Colonic mucosa (tissue), 4 donors: ENCODE measurements around the gene KRT222. TPM values are rescaled to one million over a fixed set of nuclear protein-coding genes. Genes with fewer than 3 reads are reported as not detected.

ENCODE experiments used
- DNase-seq: peaks from one replicate; pipeline ENCODE4 v3.0.0-alpha.2; 2020
- H3K27ac ChIP-seq: fragments of 200-600 bp; one replicate; pipeline ENCODE4 v1.8.0; 2021
- H3K27me3 ChIP-seq: fragments of 200-600 bp; one replicate; pipeline ENCODE4 v1.8.0; 2021
- H3K36me3 ChIP-seq: fragments of 200-600 bp; one replicate; pipeline ENCODE4 v1.8.0; 2021
- H3K4me1 ChIP-seq: fragments of 200-600 bp; one replicate; pipeline ENCODE4 v1.8.0; 2021; ENCODE audit warnings: mild to moderate bottlenecking
- H3K4me3 ChIP-seq: fragments of 200-600 bp; one replicate; pipeline ENCODE4 v1.8.0; 2021
- H3K9ac ChIP-seq, 2 donors: one replicate each; pipeline ENCODE4 v1.7.0; 2013; ENCODE audit warnings: control low read depth in 2 of 2, low read depth in 2 of 2, low read length in 2 of 2
- H3K9me3 ChIP-seq: fragments of 200-600 bp; one replicate; pipeline ENCODE4 v1.8.0; 2021
- intact Hi-C: fragments of 100-400 bp; cut with DNase I; formaldehyde crosslinking; loops from one replicate; pipeline ENCODE4 v1.14.1; 2022
- total RNA-seq, 2 donors: library from RNA; stranded (reverse); fragmentation: NEBNext Ultra II Directional in 1 of 2; extraction: Animal tissue kit (Norgen Biotek cat#: 25700) in 1 of 2; gene quantifications; one replicate each; pipeline ENCODE4 v1.2.1, GENCODE V29; 2021
- TF ChIP-seq, protein P1 (sequence below): fragments of 200-600 bp; IDR thresholded peaks from one replicate; pipeline ENCODE4 v1.8.0; 2022; ENCODE audit warnings: antibody characterized with exemption, mild to moderate bottlenecking
- donor health status: healthy.
- donor health status: DM: no; HTN: no; CAD: no.
- donor health status: DM: no; HTN: no; CAD: no.

Gene KRT222
- total RNA-seq, 2 donors from 2014 or later: 0.69 TPM; not detected in 1

DNA sequence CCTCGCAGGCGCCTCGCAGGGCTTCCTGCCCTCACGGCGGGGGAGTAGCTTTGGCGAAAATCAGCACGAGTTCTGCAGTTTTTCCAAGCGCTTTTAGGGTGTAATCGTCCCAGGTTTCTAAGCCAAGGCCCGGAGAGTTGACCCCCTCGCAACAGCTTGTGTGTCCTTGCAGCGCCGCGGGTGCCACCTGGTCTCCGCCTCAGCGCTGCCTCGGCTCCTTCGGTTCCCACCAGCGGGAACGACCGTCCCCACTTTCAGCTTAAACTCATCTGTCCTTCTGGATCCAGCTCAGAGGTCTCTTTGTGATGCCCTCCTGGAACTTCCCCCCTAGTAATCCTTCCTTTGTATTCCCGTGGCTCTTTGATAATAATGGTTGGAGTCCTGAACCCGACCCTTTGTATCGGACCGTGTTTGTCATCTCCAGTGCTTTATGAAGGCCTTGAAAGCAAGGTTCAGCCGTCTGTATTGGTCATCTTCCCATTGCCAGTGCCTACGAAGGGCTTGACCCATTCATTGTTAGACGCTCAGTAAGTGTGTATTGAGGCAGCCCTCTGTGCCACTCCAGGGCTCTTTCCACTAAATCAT is 16.5 kb downstream of the KRT222 start:
- Histone ChIP-seq H3K9me3 (no peaks in the 10 kb centered on the region), H3K4me1 (peaks cover 3% of the 10 kb centered on the region), H3K36me3 (no peaks in the 10 kb centered on the region), H3K9ac (peak overlapping the region; percentile 93 to 99), H3K27me3 (no peaks in the 10 kb centered on the region), H3K4me3 (peak overlapping the region; percentile 69), H3K27ac (peak overlapping the region; percentile 97)
- no peak for DNase-seq
- intact Hi-C loops: no loop called here
- TF ChIP-seq, protein P1, sequence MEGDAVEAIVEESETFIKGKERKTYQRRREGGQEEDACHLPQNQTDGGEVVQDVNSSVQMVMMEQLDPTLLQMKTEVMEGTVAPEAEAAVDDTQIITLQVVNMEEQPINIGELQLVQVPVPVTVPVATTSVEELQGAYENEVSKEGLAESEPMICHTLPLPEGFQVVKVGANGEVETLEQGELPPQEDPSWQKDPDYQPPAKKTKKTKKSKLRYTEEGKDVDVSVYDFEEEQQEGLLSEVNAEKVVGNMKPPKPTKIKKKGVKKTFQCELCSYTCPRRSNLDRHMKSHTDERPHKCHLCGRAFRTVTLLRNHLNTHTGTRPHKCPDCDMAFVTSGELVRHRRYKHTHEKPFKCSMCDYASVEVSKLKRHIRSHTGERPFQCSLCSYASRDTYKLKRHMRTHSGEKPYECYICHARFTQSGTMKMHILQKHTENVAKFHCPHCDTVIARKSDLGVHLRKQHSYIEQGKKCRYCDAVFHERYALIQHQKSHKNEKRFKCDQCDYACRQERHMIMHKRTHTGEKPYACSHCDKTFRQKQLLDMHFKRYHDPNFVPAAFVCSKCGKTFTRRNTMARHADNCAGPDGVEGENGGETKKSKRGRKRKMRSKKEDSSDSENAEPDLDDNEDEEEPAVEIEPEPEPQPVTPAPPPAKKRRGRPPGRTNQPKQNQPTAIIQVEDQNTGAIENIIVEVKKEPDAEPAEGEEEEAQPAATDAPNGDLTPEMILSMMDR: no peak

DNA sequence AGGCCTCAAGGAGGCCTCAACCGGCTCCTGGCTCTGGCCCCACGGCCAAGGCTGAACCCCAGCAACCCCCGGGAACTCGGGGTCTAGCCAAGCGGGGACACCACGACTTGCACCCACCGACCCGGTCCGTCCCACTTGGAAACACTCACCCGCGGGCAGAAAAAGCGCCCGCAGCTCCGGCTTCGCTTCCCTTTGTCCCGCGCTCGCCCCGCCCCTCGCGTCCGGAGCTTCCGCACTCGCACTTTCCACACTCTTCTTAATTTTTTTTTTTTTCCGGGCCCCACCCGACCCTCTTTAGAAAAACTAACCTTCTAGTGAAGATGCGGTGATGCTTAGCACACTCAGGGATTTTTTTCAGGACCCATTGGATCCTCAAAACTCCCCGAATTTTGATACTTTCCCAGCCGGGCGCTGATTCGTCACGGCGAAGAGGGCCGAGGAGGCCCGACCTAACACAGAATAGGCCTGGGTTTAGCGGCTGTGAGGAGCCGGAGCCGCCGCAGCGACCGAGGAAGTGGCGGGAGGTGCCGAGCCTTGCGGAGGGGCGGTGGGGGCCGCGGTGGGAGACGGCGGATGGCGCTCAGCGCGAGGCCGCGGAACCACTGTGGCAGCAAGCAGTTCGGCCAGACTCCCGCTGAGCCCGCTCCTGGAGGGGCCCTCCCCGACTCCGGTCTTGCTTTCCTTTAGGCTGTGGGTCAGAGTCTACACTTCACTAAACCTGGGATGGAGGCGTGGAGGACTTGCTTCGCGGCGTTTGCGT is 17.2 kb downstream of the KRT222 start, which contains the start of gene SMARCE1:
SMARCE1 (minus strand) TSS at position 195 of the 760 bp plus-strand sequence. CDS start 2,016 bp downstream, outside the sequence.
- TF ChIP-seq, protein P1: no peak
- intact Hi-C loops: no loop called here
- H3K27me3 ChIP-seq: no peaks in the 10 kb centered on the region

DNA sequence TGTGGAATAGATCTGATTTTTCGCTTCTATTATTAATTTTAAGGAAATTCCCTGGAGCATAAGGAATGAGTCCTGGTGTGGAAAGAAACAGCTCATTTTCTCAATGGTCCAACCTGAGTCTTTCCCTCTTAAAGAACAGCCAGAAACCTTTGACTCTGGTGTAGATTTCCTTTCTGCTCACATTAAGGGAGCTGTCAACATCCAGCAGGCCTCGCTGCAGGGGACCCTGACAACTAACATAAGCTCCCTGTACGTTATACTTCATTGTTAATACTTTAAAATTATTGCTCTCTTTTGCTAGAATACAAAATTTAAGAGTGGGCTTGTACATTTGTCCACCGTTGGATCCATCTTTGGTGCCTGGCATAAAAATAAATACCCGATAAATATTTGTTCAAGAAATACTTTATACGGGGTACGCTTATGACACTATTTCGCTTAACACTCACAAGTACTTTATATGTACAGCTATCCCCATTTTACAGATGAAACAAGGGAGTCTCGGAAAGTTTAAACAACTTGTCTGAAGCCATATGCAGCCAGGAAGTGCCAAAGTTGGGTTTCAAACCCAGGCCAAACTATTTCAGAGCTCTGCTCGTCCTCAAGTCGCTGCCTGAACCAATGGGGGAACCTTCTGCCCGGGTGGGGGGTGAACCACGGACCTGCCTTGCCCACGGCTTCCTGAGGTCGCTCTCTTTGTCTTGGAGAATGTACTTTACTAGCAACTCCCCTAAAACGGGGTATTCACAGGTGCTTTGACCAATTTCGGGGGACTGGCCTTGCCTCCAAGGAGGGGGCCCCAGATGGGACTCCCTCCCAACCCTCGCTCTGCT is 18.0 kb downstream of the KRT222 start:
- H3K36me3 ChIP-seq: no peaks in the 10 kb centered on the region
- H3K4me1 ChIP-seq: peaks cover 3% of the 10 kb centered on the region
- H3K27ac ChIP-seq: peak overlapping the region; percentile 97
- intact Hi-C loops: no loop called here
- TF ChIP-seq, protein P1: no peak
- no peaks in the 10 kb centered on the region for H3K9me3 ChIP-seq
- no peaks in the 10 kb centered on the region for H3K27me3 ChIP-seq
- peak overlapping the region; percentile 93 to 99 for H3K9ac ChIP-seq
- H3K4me3 ChIP-seq: peak overlapping the region; percentile 69
- no peak for DNase-seq

More for the DNA sequence above, 17.2 kb downstream of the KRT222 start, which contains the start of gene SMARCE1:
- H3K9ac ChIP-seq: peak within 1 kb of the TSS; percentile 93 to 99
- H3K36me3 ChIP-seq: no peaks in the 10 kb centered on the region
- peak within 1 kb of the TSS; percentile 97 for H3K27ac ChIP-seq
- DNase-seq: peak; percentile 76
- H3K4me3 ChIP-seq: peak within 1 kb of the TSS; percentile 69
- peaks cover 3% of the 10 kb centered on the region for H3K4me1 ChIP-seq
- H3K9me3 ChIP-seq: no peaks in the 10 kb centered on the region

DNA sequence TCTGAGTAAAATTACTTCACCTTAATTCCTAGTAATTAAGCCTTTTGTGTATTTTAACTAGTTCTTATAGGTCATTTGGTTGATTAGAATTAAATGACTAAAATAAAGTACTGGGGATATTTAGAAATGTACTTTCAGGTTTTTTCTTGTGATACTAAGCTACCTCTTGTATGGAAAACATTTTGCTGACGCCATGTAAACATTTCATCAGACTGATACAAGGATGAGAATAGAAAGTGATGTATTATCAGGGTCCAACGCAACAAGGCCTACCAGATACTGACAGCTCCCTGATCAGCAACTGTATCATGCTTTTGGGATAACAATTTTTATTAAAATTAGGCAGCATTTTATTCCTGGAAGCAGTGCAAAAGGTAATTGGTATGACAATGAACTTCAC is 19.0 kb downstream of the KRT222 start:
- TF ChIP-seq, protein P1: no peak
- no peaks in the 10 kb centered on the region for H3K9me3 ChIP-seq
- no peak overlapping the region for H3K9ac ChIP-seq
- DNase-seq: no peak
- H3K27ac ChIP-seq: no peak overlapping the region
- H3K4me3 ChIP-seq: no peak overlapping the region
- H3K36me3 ChIP-seq: no peaks in the 10 kb centered on the region
- H3K27me3 ChIP-seq: no peaks in the 10 kb centered on the region
- intact Hi-C loops: no loop called here
- peaks cover 3% of the 10 kb centered on the region for H3K4me1 ChIP-seq

DNA sequence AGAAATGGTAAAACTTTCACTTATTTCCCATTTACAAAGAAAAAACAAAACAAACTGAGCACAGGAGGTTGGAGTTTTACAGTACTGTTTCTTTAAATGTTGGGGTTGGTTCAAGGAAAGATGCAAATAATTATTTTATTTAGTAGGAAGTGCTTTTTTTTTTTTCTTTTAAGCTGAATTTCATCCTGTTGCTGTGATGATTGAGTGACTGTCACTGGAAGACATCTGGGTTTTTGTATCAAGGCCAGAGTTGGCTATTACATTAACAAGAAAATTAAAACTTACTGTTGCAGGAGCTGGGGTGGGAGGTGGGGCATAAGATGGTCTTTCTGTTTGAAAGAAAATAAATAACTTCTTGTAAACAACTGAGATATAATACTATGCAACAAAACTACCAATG is 19.7 kb downstream of the KRT222 start:
- H3K9ac ChIP-seq: no peak overlapping the region
- TF ChIP-seq, protein P1: no peak
- DNase-seq: no peak
- no peaks in the 10 kb centered on the region for H3K9me3 ChIP-seq
- H3K27me3 ChIP-seq: no peaks in the 10 kb centered on the region
- intact Hi-C loops: no loop called here
- H3K27ac ChIP-seq: no peak overlapping the region
- H3K4me1 ChIP-seq: peaks cover 3% of the 10 kb centered on the region
- no peaks in the 10 kb centered on the region for H3K36me3 ChIP-seq
- no peak overlapping the region for H3K4me3 ChIP-seq
